Loucy (cell line): ENCODE data around the gene ACSF3.

ENCODE experiments used
- CTCF ChIP-seq: fragments of 200-600 bp; sonication (generic); conservative IDR thresholded peaks from 2 replicates; pipeline ENCODE4 v1.5.1; 2014; ENCODE audit warnings: mild to moderate bottlenecking, antibody characterized with exemption, low read length
- EZH2phosphoT487 ChIP-seq: fragments of 200-600 bp; IDR thresholded peaks from 2 replicates; pipeline ENCODE4 v1.6.1; 2018; ENCODE audit warnings: antibody characterized with exemption, mild to moderate bottlenecking, moderate library complexity, borderline replicate concordance

- TF ChIP-seq CTCF (no peak), EZH2phosphoT487 (no peak)
Measured at GRCh38 chr16:89187032-89187769, 93.5 kb downstream of the ACSF3 start.
